Measurements from ENCODE around the gene TM9SF1. TPM values are rescaled to one million over a fixed set of nuclear protein-coding genes. Genes with fewer than 3 reads are reported as not detected.

Gene TM9SF1
- total and polyA plus RNA-seq, 9 of the 15 experiments (the other 6 are each of a cell fraction or from before 2014, with no cell fraction given): 5.3 to 20.3 (median 11.8) TPM

- TF ChIP-seq POLR2B (IDR thresholded peaks at IDR 0.05; ENCODE audit: low read depth, partially characterized antibody) (peak; percentile 19), FOS (IDR thresholded peaks at IDR 0.05; ENCODE audit: extremely low read depth, insufficient read length) (peak; percentile 80), PTBP1 (IDR thresholded peaks at IDR 0.05; ENCODE audit: low read depth, low read length) (no peak), ZNF518B (CRISPR knock-in tag; IDR thresholded peaks at IDR 0.05) (no peak), ZNF184 (CRISPR knock-in tag; IDR thresholded peaks at IDR 0.05) (no peak), OTX1 (CRISPR knock-in tag; IDR thresholded peaks at IDR 0.05) (no peak), PHB2 (IDR thresholded peaks at IDR 0.05; ENCODE audit: low read depth) (no peak), GABPA (tag; conservative IDR thresholded peaks at IDR 0.05; ENCODE audit: low read depth) (peak; percentile 71), ZBED1 (IDR thresholded peaks at IDR 0.05) (no peak), RFX5 (IDR thresholded peaks at IDR 0.05; ENCODE audit: low read depth, low read length) (peak; percentile 43; the same call in 1 of the 2 replicates)
- TF ChIP-seq, protein P1, sequence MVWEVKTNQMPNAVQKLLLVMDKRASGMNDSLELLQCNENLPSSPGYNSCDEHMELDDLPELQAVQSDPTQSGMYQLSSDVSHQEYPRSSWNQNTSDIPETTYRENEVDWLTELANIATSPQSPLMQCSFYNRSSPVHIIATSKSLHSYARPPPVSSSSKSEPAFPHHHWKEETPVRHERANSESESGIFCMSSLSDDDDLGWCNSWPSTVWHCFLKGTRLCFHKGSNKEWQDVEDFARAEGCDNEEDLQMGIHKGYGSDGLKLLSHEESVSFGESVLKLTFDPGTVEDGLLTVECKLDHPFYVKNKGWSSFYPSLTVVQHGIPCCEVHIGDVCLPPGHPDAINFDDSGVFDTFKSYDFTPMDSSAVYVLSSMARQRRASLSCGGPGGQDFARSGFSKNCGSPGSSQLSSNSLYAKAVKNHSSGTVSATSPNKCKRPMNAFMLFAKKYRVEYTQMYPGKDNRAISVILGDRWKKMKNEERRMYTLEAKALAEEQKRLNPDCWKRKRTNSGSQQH (CRISPR knock-in tag; IDR thresholded peaks at IDR 0.05): no peak
- TF ChIP-seq, protein P2, sequence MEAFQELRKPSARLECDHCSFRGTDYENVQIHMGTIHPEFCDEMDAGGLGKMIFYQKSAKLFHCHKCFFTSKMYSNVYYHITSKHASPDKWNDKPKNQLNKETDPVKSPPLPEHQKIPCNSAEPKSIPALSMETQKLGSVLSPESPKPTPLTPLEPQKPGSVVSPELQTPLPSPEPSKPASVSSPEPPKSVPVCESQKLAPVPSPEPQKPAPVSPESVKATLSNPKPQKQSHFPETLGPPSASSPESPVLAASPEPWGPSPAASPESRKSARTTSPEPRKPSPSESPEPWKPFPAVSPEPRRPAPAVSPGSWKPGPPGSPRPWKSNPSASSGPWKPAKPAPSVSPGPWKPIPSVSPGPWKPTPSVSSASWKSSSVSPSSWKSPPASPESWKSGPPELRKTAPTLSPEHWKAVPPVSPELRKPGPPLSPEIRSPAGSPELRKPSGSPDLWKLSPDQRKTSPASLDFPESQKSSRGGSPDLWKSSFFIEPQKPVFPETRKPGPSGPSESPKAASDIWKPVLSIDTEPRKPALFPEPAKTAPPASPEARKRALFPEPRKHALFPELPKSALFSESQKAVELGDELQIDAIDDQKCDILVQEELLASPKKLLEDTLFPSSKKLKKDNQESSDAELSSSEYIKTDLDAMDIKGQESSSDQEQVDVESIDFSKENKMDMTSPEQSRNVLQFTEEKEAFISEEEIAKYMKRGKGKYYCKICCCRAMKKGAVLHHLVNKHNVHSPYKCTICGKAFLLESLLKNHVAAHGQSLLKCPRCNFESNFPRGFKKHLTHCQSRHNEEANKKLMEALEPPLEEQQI (IDR thresholded peaks at IDR 0.05): no peak
- TF ChIP-seq, protein P3, sequence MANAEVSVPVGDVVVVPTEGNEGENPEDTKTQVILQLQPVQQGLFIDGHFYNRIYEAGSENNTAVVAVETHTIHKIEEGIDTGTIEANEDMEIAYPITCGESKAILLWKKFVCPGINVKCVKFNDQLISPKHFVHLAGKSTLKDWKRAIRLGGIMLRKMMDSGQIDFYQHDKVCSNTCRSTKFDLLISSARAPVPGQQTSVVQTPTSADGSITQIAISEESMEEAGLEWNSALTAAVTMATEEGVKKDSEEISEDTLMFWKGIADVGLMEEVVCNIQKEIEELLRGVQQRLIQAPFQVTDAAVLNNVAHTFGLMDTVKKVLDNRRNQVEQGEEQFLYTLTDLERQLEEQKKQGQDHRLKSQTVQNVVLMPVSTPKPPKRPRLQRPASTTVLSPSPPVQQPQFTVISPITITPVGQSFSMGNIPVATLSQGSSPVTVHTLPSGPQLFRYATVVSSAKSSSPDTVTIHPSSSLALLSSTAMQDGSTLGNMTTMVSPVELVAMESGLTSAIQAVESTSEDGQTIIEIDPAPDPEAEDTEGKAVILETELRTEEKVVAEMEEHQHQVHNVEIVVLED (CRISPR knock-in tag; IDR thresholded peaks at IDR 0.05): no peak
These were observed 54.0 kb downstream of the TM9SF1 start, which contains the start of gene EMC9 (continued) for GRCh38 chr14:24141097-24141880.
